ENCODE measurements around the gene MYH6. TPM values are rescaled to one million over a fixed set of nuclear protein-coding genes. Genes with fewer than 3 reads are reported as not detected.

Gene MYH6
- total RNA-seq, 2 experiments from 2014 or later: not detected

DNA sequence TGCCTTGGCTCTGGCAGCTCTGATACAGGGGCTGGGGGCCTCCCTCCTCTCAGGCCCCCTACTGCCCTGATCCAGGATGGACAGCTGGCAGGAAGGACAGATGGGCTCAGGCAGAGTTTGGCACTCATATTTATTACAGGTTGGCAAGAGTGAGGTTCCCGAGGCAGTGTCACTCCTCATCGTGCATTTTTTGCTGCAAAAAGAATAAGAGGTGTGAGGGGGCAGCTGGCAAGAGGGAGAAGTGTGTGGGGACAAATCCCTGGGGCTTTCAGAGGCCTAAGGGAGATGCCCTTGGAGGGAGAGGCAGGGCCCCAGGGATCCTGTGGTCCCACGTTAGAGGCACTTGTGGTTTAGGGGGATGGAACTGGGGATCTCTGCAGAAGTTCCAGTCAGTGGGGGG is 26.2 kb downstream of the MYH6 start:
- intact Hi-C loops (cut with micrococcal nuclease): loop anchor here (2.0 to 10.0 kb wide), 2 partner anchors 53 to 117 kb away; no protein-coding TSS in a partner anchor
- no peak overlapping the region for H3K4me3 Mint-ChIP-seq
- no peak overlapping the region for H3K27ac Mint-ChIP-seq
- no peak for DNase-seq
- ChIA-PET POLR2A (no interaction called here), CTCF (interaction anchor here (0.7 to 4.5 kb wide), 6 partner anchors 12 to 118 kb away, joined by 3 to 86 read pairs (median 16); no protein-coding TSS in a partner anchor)
- H3K36me3 Mint-ChIP-seq (ENCODE audit: low read depth): no peaks in the 10 kb centered on the region
- ATAC-seq: no peak
- no peaks in the 10 kb centered on the region for H3K27me3 Mint-ChIP-seq
- H3K4me1 Mint-ChIP-seq (ENCODE audit: low read depth): no peaks in the 10 kb centered on the region
- no peaks in the 10 kb centered on the region for H3K9me3 Mint-ChIP-seq
- no peak for TF ChIP-seq CTCF (IDR thresholded peaks at IDR 0.05)

DNA sequence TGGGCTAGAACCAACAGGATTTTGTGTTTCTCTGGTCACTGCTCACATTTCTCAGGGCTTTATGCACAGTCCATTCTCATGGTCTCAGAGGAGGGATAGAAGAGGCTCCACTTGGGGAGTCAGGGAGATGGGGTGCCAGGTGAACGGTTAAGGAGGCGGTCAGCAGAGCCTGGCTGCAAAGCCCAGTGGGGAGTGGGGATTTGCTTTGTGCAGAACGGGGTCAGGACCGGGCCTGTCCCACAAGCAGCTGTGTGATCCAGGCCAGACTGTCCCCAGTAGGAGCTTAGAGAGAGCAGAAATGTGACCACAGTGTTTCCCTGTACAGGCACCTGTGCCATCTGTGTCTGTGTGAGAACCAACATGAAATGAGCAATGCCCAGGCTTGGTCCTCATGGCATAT is 27.1 kb downstream of the MYH6 start:
- H3K27me3 Mint-ChIP-seq: no peaks in the 10 kb centered on the region
- H3K27ac Mint-ChIP-seq: no peak overlapping the region
- H3K36me3 Mint-ChIP-seq (ENCODE audit: low read depth): no peaks in the 10 kb centered on the region
- H3K4me3 Mint-ChIP-seq: no peak overlapping the region
- CTCF ChIA-PET: interaction anchor here (0.8 to 4.5 kb wide), 28 partner anchors 11 to 394 kb away, joined by 3 to 86 read pairs (median 6); partner anchors contain the start of genes HOMEZ, PABPN1, PPP1R3E and SLC22A17
- no peaks in the 10 kb centered on the region for H3K9me3 Mint-ChIP-seq
- DNase-seq: no peak
- H3K4me1 Mint-ChIP-seq (ENCODE audit: low read depth): no peaks in the 10 kb centered on the region
- no peak for ATAC-seq
- POLR2A ChIA-PET: interaction anchor here (2.5 kb wide), 1 partner anchor 54 kb away, joined by 11 read pairs; no protein-coding TSS in a partner anchor
- intact Hi-C loops (cut with micrococcal nuclease): loop anchor here (2.0 to 10.0 kb wide), 2 partner anchors 52 to 116 kb away; no protein-coding TSS in a partner anchor
- no peak for TF ChIP-seq CTCF (IDR thresholded peaks at IDR 0.05)

- CTCF ChIA-PET: interaction anchor here (0.8 to 4.5 kb wide), 48 partner anchors 8 to 394 kb away, joined by 3 to 86 read pairs (median 5); partner anchors contain the start of genes AP1G2, HOMEZ, PABPN1 and PPP1R3E
- no peaks in the 10 kb centered on the region for H3K4me1 Mint-ChIP-seq (ENCODE audit: low read depth)
- no peaks in the 10 kb centered on the region for H3K9me3 Mint-ChIP-seq
- POLR2A ChIA-PET: interaction anchor here (1.3 to 2.5 kb wide), 2 partner anchors 34 to 54 kb away, joined by 3 to 11 read pairs; no protein-coding TSS in a partner anchor
- no peaks in the 10 kb centered on the region for H3K36me3 Mint-ChIP-seq (ENCODE audit: low read depth)
- DNase-seq (no peak), ATAC-seq (peak; percentile 13)
- no peaks in the 10 kb centered on the region for H3K27me3 Mint-ChIP-seq
- no peak overlapping the region for H3K4me3 Mint-ChIP-seq
- peak; percentile 8 for TF ChIP-seq CTCF (IDR thresholded peaks at IDR 0.05)
- H3K27ac Mint-ChIP-seq: no peak overlapping the region
- intact Hi-C loops (cut with micrococcal nuclease): loop anchor here (2.0 to 10.0 kb wide), 2 partner anchors 52 to 116 kb away; no protein-coding TSS in a partner anchor
Measured at GRCh38 chr14:23380197-23380914, 27.7 kb downstream of the MYH6 start.

- peak; percentile 67 for DNase-seq
- H3K4me1 Mint-ChIP-seq (ENCODE audit: low read depth): no peaks in the 10 kb centered on the region
- H3K4me3 Mint-ChIP-seq: no peak overlapping the region
- no peaks in the 10 kb centered on the region for H3K27me3 Mint-ChIP-seq
- intact Hi-C loops (cut with micrococcal nuclease): loop anchor here (2.0 to 10.0 kb wide), 2 partner anchors 51 to 115 kb away; no protein-coding TSS in a partner anchor
- H3K9me3 Mint-ChIP-seq: no peaks in the 10 kb centered on the region
- CTCF ChIA-PET: interaction anchor here (0.8 to 4.5 kb wide), 47 partner anchors 9 to 393 kb away, joined by 3 to 86 read pairs (median 5); partner anchors contain the start of genes AP1G2, HOMEZ, PABPN1 and PPP1R3E
- peak; percentile 91 for TF ChIP-seq CTCF (IDR thresholded peaks at IDR 0.05)
- no peak overlapping the region for H3K27ac Mint-ChIP-seq
- ATAC-seq: peak; percentile 93
- POLR2A ChIA-PET: interaction anchor here (1.3 to 2.5 kb wide), 2 partner anchors 34 to 53 kb away, joined by 3 to 11 read pairs; no protein-coding TSS in a partner anchor
- H3K36me3 Mint-ChIP-seq (ENCODE audit: low read depth): no peaks in the 10 kb centered on the region
Measured at GRCh38 chr14:23379366-23380196, 28.5 kb downstream of the MYH6 start.

Data from activated CD8-positive, alpha-beta T cell treated with anti-CD3 and anti-CD28 coated beads for 36 hours (primary cell).